ENCODE results near the gene ARSG.
A peak's percentile ranks its signal among the peaks of the same experiment; 100 is the strongest.

Gene ARSG

GRCh38 chr17:68429881-68430280 is 138.6 kb downstream of the ARSG start:
- no peak for DNase-seq (ENCODE audit: low read depth in 2 of 2)

GRCh38 chr17:68431045-68431608 is 139.8 kb downstream of the ARSG start:
- DNase-seq (ENCODE audit: low read depth in 2 of 2) = no peak

DNA sequence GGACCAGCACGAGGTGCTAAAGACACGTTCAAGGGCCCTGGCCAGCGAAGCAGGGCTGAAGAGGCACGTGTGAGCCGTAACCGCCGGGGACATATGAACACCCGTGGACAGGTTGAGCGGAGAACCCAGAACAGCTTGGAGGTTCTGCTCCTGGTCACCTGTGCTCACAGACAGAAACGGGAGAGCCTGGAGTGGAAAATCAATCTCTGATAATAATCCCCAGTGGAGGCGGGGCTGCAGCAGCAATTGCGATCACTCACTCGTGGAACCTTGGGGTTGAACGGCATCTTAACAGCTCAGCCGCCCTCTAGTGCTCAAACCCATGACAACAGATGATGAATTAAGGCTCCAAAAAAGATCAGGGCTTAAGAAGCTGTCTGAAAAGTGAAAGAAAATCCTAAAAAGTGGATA is 140.4 kb downstream of the ARSG start:
- peak in 1 of 2 donors; percentile 31 for DNase-seq (ENCODE audit: low read depth in 2 of 2)

DNA sequence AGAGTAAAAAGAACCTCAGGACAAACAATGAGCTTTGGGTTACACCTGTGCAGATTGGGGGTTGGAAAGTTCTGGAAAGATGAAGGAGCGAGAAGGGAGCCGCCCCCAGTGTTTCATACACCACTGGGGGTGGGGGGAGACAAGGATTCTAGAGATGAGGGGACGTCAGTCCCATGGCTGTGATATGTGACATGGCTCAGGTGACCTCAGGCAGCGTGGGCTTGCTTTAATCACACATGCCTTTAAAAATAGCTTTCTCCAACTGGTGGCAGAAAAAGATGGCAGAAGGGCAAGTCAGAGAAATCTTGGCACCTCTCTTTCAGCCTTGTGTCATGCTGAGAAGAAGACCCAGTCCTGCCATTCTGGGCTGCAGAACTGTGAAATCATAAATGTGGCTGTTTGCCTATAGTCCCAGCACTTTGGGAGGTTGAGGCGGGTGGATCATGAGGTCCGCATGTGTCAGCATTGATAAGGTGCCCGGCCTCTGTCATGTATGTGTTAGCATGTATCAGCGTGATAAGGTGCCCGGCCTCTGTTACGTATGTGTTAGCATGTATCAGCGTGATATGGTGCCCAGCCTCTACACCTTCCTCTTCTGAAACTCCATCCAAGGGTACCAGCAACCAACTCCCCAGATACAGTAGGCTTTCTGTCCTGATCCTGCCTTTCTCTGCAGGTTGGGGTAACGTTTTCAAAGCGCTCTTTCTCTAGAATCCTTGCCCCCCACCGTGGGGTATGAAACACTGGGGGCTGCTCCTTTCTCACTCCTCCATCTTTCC is 141.0 kb downstream of the ARSG start:
- DNase-seq (ENCODE audit: low read depth in 2 of 2) = no peak

- no peak for DNase-seq (ENCODE audit: low read depth in 2 of 2)
Measured at GRCh38 chr17:68433211-68433610, 141.9 kb downstream of the ARSG start.

GRCh38 chr17:68433911-68434508 is 142.7 kb downstream of the ARSG start:
- no peak for DNase-seq (ENCODE audit: low read depth in 2 of 2)

- DNase-seq (ENCODE audit: low read depth in 2 of 2) = no peak
Measured at GRCh38 chr17:68435361-68435760, 144.1 kb downstream of the ARSG start.

GRCh38 chr17:68435876-68436842 is 144.9 kb downstream of the ARSG start:
- peak; percentile 49 to 66 for DNase-seq (ENCODE audit: low read depth in 2 of 2)

GRCh38 chr17:68437979-68438822 is 146.9 kb downstream of the ARSG start:
- no peak for DNase-seq (ENCODE audit: low read depth in 2 of 2)

DNA sequence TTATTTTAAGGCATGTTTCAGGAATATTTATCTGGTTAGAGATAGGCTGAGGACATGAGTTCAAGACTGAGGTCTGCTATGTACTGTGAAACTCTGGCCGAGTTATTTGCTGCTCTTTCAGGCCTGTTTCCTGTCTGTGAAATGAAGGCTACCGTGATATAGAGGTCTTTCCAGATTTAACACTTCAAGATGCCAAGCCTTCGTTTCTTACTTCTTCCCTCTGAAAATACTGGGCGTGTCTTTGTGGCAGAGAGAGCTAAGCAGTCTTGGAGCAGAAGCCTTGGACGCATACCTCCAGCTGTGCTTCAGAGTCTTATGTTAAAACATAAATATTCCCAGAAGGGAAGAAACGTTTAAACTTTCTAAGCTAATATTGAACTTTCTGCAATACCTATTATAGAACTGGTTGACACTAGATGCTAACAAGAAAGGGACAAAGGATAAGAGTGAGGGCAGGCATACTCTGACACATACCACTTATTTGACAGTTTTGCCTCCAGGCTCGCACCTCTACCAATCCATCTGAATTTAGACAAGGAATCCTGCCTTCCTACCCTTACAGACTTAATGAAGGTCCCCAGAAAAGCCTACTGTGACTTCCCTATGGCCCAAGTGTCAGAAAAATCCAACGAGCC is 148.5 kb downstream of the ARSG start:
- DNase-seq (ENCODE audit: low read depth in 2 of 2) = no peak

DNA sequence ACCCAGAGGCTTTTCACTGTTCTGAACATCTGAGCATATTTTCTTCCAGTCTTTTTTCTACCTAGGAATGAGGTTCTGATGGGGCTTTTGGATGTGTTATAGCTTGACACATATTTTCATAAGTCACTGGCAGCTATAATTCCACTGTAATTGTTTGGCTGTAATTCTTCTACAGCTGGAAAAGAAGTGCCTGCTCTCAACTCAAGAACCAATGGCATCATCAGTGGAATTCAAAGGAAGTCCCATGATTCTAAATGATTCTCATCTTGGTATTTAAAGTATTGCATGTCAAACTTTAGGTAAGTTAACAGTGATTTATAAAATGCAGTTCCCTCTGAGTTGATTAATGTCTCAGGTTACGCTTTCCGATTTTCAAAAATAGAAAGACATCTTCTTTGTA is 149.2 kb downstream of the ARSG start:
- no peak for DNase-seq (ENCODE audit: low read depth in 2 of 2)

GRCh38 chr17:68441070-68441770 is 149.9 kb downstream of the ARSG start:
- DNase-seq (ENCODE audit: low read depth in 2 of 2) = no peak

DNA sequence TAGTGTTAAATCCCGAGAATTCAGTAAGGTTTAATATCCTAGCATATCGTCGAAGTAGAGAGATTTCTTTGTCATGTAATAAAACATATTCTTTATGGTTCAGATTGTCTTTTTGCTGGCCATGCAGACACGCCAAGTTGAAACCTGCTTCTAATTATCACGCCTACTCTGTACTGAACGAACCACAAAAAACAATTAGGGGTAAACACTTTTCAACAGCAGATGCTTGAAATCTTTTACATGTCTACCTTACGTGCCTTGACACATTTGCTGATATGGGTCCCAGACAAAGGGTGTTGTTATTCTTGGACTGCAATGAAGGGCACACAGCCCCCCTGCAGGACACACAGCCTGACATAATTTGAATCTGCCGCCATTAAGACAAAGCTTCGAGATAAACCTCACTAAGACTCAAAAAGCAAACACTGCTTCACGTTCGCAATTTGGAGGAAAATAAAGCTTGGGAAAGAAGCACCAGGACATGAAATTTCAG is 152.7 kb downstream of the ARSG start:
- no peak for DNase-seq (ENCODE audit: low read depth in 2 of 2)

GRCh38 chr17:68445671-68446070 is 154.4 kb downstream of the ARSG start:
- DNase-seq (ENCODE audit: low read depth in 2 of 2) = no peak

GRCh38 chr17:68446626-68447041 is 155.3 kb downstream of the ARSG start:
- no peak for DNase-seq (ENCODE audit: low read depth in 2 of 2)

GRCh38 chr17:68449021-68449739 is 157.9 kb downstream of the ARSG start:
- DNase-seq (ENCODE audit: low read depth in 2 of 2) = no peak

DNA sequence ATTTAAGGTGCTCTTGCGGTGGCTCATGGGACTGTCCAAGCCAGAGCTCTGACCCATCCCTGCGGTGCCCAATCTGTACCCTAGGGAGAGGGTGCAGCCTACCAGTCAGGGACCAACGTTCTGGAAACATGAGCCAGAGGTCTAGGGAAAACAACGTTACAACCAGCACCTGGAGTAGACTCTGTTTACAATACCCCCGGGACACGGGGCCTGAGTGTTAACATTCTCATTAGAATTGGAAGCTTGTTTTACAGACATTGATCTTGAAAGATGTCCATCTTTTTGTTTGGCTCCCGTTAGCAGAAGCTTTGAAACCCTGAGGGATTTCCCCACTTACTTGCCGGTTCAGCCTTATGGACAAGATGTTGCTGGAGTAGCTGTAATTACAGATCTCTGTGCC is 159.1 kb downstream of the ARSG start:
- DNase-seq (ENCODE audit: low read depth in 2 of 2) = no peak

DNA sequence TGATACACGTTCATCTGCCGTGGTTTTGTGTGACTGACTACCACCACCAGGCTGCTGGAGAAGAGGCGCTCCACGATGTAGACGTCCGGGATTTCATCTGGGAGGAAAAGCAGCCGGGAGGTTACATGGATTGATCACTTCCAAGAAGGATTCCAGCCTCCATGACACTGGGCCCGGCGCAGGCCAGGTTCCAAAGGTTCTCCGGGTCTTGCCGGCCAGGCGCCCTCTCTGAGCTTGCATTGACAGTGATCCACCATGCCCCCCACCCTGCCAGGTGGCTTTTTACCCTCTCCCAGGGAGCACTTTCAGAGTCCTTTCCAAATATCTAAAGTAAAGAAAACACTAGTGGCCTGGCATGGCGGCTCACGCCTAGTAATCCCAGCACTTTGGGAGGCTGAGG is 159.5 kb downstream of the ARSG start:
- DNase-seq (ENCODE audit: low read depth in 2 of 2) = no peak

Data from stimulated activated CD8-positive, alpha-beta memory T cell treated with anti-CD3 and anti-CD28 coated beads, Interleukin-15, amount 100 ng/mL, for 4 hours (primary cell).